DOHH2 (cell line): ENCODE data around the gene ADGRL3.

ENCODE experiments used
- H3F3A ChIP-seq: fragments of 200-600 bp; sonication (generic), shearing (Covaris generic); 2 replicates; pipeline ENCODE4 v1.6.0; 2016; ENCODE audit warnings: antibody characterized with exemption, mild to moderate bottlenecking; ENCODE audit not compliant: control insufficient read depth, insufficient read depth
- H3K27ac ChIP-seq: fragments of 200-600 bp; sonication (generic); 2 replicates; pipeline ENCODE4 v1.5.1; 2014; ENCODE audit warnings: low read depth, mild to moderate bottlenecking, low read length, moderate library complexity
- H3K27me3 ChIP-seq: fragments of 200-600 bp; sonication (generic); 2 replicates; pipeline ENCODE4 v1.6.1; 2014; ENCODE audit warnings: mild to moderate bottlenecking, low read length, mixed read lengths; ENCODE audit not compliant: control insufficient read depth
- H3K36me3 ChIP-seq: fragments of 200-600 bp; sonication (generic); 2 replicates; pipeline ENCODE4 v1.6.1; 2014; ENCODE audit warnings: mild to moderate bottlenecking, low read length, moderate library complexity, mixed read lengths; ENCODE audit not compliant: control insufficient read depth
- H3K4me1 ChIP-seq: fragments of 200-600 bp; sonication (generic); 2 replicates; pipeline ENCODE4 v1.6.1; 2014; ENCODE audit warnings: mild to moderate bottlenecking, low read length, mixed read lengths; ENCODE audit not compliant: control insufficient read depth
- H3K4me2 ChIP-seq: fragments of 200-600 bp; sonication (generic); 2 replicates; pipeline ENCODE4 v1.6.0; 2014; ENCODE audit warnings: mild to moderate bottlenecking, low read length, moderate library complexity
- H3K4me3 ChIP-seq: fragments of 200-600 bp; sonication (generic); 2 replicates; pipeline ENCODE4 v1.5.1; 2014; ENCODE audit warnings: mild to moderate bottlenecking, low read length, mixed read lengths
- H3K79me2 ChIP-seq: fragments of 200-600 bp; sonication (generic); 2 replicates; pipeline ENCODE4 v1.6.1; 2014; ENCODE audit warnings: mild to moderate bottlenecking, low read length, mixed read lengths; ENCODE audit not compliant: control insufficient read depth
- H3K9me2 ChIP-seq: fragments of 200-600 bp; sonication (generic); replicated peaks from 2 replicates; pipeline ENCODE4 v1.6.1; 2014; ENCODE audit warnings: mild to moderate bottlenecking, low read length, mixed read lengths; ENCODE audit not compliant: control insufficient read depth
- H3K9me3 ChIP-seq: fragments of 200-600 bp; sonication (generic); 2 replicates; pipeline ENCODE4 v1.6.1; 2014; ENCODE audit warnings: antibody characterized with exemption, low read length, mixed read lengths; ENCODE audit not compliant: control insufficient read depth, insufficient read depth
- H4K20me1 ChIP-seq: fragments of 200-600 bp; sonication (generic); 2 replicates; pipeline ENCODE4 v1.6.0; 2014; ENCODE audit warnings: low read depth, mild to moderate bottlenecking, antibody characterized with exemption, low read length, moderate library complexity; ENCODE audit not compliant: control insufficient read depth, insufficient read depth
- CTCF ChIP-seq: fragments of 200-600 bp; sonication (generic); IDR thresholded peaks from one replicate; pipeline ENCODE4 v1.5.1; 2014; ENCODE audit warnings: antibody characterized with exemption, mild to moderate bottlenecking, low read depth, low read length; ENCODE audit not compliant: poor library complexity, severe bottlenecking
- EZH2phosphoT487 ChIP-seq: fragments of 200-600 bp; sonication (generic); IDR thresholded peaks from 2 replicates; pipeline ENCODE4 v1.6.1; 2017; ENCODE audit warnings: borderline replicate concordance, mild to moderate bottlenecking, antibody characterized with exemption, low read length, moderate library complexity, mixed read lengths

ADGRL3 gene

DNA sequence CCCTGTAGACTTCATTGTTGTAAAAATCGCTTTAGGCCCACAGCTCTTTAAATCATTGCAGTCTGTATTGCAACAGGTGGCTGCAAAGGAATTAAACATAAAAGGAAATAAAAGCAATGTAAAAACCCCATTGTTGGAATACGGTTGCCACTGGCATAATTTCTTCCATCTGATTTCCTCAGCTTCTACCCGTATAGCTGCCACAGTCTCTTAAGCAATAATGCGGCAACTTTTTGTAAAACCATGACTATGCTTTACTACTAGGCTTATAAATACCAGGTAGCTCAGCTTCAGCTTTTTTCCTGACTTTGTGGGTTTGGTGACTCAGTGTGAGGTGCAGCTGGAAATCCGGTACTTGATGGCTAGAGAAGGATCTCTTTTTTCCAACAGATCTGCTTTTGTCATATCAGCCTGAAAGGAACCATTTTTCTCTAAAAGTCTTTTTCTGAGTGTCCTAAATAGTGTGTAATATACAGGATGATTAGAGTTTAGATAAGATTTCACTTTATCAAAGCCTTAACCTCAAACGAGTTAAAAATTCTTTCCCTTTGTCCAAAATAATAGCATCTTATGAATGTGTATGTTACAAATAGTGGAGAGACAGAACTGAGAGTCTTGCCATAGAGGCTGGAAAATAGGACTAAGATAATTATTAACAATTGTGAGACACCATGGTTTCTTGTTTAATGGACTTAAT lies 268.0 kb downstream of the ADGRL3 start:
- Histone ChIP-seq H3F3A (no peaks in the 10 kb centered on the region), H3K79me2 (no peaks in the 10 kb centered on the region), H3K4me2 (no peak overlapping the region), H3K27ac (no peak overlapping the region), H3K27me3 (no peaks in the 10 kb centered on the region), H3K9me3 (no peaks in the 10 kb centered on the region), H3K4me3 (no peak overlapping the region), H3K36me3 (no peaks in the 10 kb centered on the region), H3K9me2 (no peaks in the 10 kb centered on the region), H3K4me1 (no peaks in the 10 kb centered on the region), H4K20me1 (no peaks in the 10 kb centered on the region)
- no peak for TF ChIP-seq CTCF
- no peak for TF ChIP-seq EZH2phosphoT487

DNA sequence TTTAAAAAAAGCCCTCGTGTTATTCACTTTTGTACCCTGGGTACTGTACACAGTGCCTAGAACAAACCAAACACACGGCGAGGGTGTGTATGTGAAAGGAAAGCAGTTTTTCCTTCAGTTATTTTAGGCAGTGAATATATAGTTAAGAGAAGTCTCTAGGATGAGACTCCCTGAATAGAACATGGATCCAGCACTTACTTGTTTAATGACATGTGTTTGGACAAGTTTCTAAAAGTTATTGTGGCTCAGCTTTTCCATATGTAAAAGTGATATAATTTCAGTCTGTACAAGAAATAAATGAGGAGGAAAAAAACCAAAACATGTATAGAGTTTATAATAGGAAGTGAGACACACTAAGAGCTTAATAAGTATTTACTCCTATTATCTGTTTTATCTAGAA lies 273.2 kb downstream of the ADGRL3 start:
- no peaks in the 10 kb centered on the region for H3K79me2 ChIP-seq
- no peak overlapping the region for H3K27ac ChIP-seq

GRCh38 chr4:61478340-61478739 lies 278.2 kb downstream of the ADGRL3 start:
- no peak overlapping the region for H3K4me3 ChIP-seq
- no peak overlapping the region for H3K4me2 ChIP-seq
- H4K20me1 ChIP-seq, result no peaks in the 10 kb centered on the region
- H3K9me2 ChIP-seq, result no peaks in the 10 kb centered on the region
- H3K4me1 ChIP-seq, result no peaks in the 10 kb centered on the region
- H3K79me2 ChIP-seq, result no peaks in the 10 kb centered on the region
- H3K27me3 ChIP-seq, result no peaks in the 10 kb centered on the region
- no peaks in the 10 kb centered on the region for H3K9me3 ChIP-seq
- H3K27ac ChIP-seq, result no peak overlapping the region
- TF ChIP-seq CTCF (no peak), EZH2phosphoT487 (no peak)
- H3F3A ChIP-seq, result no peaks in the 10 kb centered on the region
- H3K36me3 ChIP-seq, result no peaks in the 10 kb centered on the region

More for the DNA sequence above, 273.2 kb downstream of the ADGRL3 start:
- no peak overlapping the region for H3K4me3 ChIP-seq
- H3F3A ChIP-seq, result no peaks in the 10 kb centered on the region
- TF ChIP-seq CTCF, result no peak
- TF ChIP-seq EZH2phosphoT487, result no peak
- no peak overlapping the region for H3K4me2 ChIP-seq
- no peaks in the 10 kb centered on the region for H3K4me1 ChIP-seq
- H3K9me3 ChIP-seq, result no peaks in the 10 kb centered on the region
- H3K9me2 ChIP-seq, result no peaks in the 10 kb centered on the region
- no peaks in the 10 kb centered on the region for H4K20me1 ChIP-seq
- no peaks in the 10 kb centered on the region for H3K36me3 ChIP-seq
- H3K27me3 ChIP-seq, result no peaks in the 10 kb centered on the region

DNA sequence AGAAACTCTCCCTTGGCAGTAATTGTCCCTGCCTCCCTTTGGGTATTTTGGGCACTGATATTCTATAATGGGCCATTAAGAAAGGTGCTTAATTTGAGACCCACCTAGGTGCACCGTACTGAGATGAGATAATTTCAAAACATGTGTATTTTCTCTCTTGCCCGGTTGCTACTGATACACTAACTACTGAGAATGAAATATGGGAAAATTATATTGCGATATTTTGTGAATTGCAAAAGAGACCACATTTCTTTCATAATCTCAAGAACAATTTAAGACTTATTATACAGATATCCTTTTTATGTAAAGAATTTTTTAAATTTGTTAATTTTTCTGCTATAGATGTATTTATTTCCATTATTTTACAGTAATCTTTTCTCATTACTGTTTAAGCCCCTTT lies 284.9 kb downstream of the ADGRL3 start:
- Histone ChIP-seq H3K9me3 (no peaks in the 10 kb centered on the region), H4K20me1 (no peaks in the 10 kb centered on the region), H3K79me2 (no peaks in the 10 kb centered on the region), H3F3A (no peaks in the 10 kb centered on the region), H3K4me3 (no peak overlapping the region), H3K4me1 (no peaks in the 10 kb centered on the region), H3K36me3 (no peaks in the 10 kb centered on the region), H3K4me2 (no peak overlapping the region), H3K27me3 (no peaks in the 10 kb centered on the region), H3K27ac (no peak overlapping the region), H3K9me2 (no peaks in the 10 kb centered on the region)
- TF ChIP-seq EZH2phosphoT487 (no peak), CTCF (no peak)
